PFSK-1 (cell line): ENCODE results near the gene CDC7.

Experiments
- POLR2AphosphoS5 ChIP-seq: IDR thresholded peaks from 2 replicates; pipeline ENCODE4 v1.6.1; 2012; ENCODE audit warnings: low read depth, mild to moderate bottlenecking, control low read depth, low read length, moderate library complexity
- REST ChIP-seq, 2 experiments: IDR thresholded peaks; 2 replicates each; pipeline versions ENCODE4 v1.6.1 to v1.8.0; 2011 to 2012; ENCODE audit warnings: low read depth in 2 of 2, low read length in 2 of 2, control low read depth in 1 of 2, inconsistent platforms in 1 of 2, mild to moderate bottlenecking in 1 of 2, moderate library complexity in 1 of 2; ENCODE audit not compliant: insufficient read depth in 1 of 2

DNA sequence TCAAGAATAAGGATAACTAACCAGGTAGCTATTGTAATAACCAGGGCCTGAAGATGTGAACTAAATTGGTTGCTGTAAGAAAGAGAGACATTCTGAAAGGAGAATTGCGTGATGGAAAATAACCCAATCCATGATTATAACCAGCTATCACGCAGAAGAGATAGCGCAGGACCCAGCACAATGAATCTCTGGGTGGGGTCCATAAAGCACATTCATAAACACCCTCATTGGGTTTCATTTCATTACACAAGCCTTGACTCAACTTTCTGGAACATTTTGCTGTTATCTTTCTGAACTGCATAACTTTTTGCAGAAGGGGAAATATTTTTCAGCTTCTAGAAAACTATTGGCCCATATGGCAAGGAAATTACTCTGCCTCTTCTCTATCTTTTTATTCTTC lies 45.3 kb upstream of the CDC7 start:
- TF ChIP-seq POLR2AphosphoS5 (no peak), REST (IDR thresholded peaks at IDR 0.05; ENCODE audit: insufficient read depth in 1 of 2, low read depth in 2 of 2, low read length in 2 of 2) (no peak)
